GM21367 (cell line): ENCODE measurements around the gene DAZL.

Experiments used
- ATAC-seq: cut with Tn5 transposase; IDR thresholded peaks from one replicate; pipeline ENCODE4 v1.9.1; 2021; ENCODE audit not compliant: unreplicated experiment

The DAZL gene

DNA sequence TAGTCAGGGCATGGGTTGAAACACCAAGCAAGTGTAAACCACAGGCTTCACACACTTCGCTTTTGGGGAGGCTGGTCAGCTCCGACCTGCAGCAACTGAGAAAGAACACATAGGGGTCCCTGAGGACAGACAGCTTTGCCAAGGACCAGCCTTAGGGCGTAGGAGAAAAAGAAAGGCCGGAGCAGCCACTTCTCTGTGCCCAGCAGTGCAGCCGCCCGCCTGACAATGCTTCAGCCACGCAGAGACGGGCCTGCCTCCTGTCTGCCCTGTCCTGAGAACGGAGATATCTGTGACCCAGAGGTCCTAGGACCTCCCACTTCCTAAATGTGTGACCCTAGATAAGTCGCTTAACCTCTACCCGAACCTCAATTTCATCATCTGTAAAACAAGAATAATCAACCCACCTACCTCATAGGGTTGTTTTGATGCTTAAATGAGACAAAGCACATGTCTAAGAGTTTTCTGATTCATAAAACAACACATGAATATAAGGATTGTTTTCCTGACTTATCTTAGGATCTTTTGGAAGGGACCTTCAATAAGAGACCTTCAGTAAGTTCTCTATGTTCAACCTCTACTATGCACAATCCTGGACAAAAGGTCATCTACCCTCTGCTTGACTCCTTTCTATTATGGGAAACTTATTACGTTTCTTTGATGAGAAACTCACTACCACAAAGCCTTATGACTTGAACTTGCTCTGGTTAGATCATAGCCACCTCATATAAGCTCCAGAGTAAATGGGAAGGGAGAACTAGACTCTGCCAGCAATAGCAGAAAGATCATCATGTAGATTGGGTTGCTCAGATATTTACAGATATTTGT lies 58.8 kb downstream of the DAZL start:
- ATAC-seq = no peak

- no peak for ATAC-seq
Observed at GRCh38 chr3:16545413-16546185, 59.6 kb downstream of the DAZL start.

GRCh38 chr3:16543242-16543864 lies 61.9 kb downstream of the DAZL start:
- no peak for ATAC-seq

DNA sequence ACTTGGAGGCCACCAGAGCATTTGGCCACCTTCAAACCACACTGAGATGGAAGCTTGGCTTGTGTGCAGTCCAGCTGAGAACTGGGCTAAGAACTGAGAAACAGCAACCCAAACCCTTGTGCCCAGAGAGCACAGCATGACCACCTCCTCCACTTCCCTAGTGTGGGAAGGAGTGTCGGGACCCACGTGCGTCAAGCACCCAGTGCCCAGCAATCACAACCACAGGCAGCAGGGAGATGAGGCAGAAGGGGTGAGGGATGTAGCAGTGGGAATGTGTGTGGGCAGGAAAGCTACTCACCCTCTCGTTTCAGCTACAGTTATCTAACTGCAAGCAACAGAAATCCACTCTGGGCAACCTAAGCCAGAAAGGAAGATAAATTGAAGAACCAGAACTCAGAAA lies 66.7 kb downstream of the DAZL start:
- ATAC-seq = no peak

GRCh38 chr3:16536996-16537395 lies 68.2 kb downstream of the DAZL start:
- ATAC-seq = no peak
